Endothelial cell of umbilical vein (primary cell): Measurements from ENCODE around the gene AMZ1.

Source experiments
- CTCF ChIP-seq, 2 donors: IDR thresholded peaks; 1 replicate in 1 of 2; 2 replicates in 1 of 2; pipeline ENCODE4 v1.5.1; 2011; ENCODE audit warnings: low read length in 2 of 2, mild to moderate bottlenecking in 2 of 2, moderate library complexity in 2 of 2, control low read depth in 1 of 2, inconsistent platforms in 1 of 2, low read depth in 1 of 2; ENCODE audit not compliant: insufficient read depth in 1 of 2; ENCODE audit errors: extremely low read depth in 1 of 2
- EZH2 ChIP-seq: IDR thresholded peaks from 2 replicates; pipeline ENCODE4 v1.6.1; 2012; ENCODE audit warnings: borderline replicate concordance, low read depth, mild to moderate bottlenecking, moderate library complexity, low read length, inconsistent platforms; ENCODE audit not compliant: severe bottlenecking
- GATA2 ChIP-seq: IDR thresholded peaks from 2 replicates; pipeline ENCODE4 v1.7.0; 2011; ENCODE audit warnings: low read depth, mild to moderate bottlenecking, moderate library complexity, mixed read lengths, low read length; ENCODE audit not compliant: insufficient read length, insufficient read depth
- JUN ChIP-seq: IDR thresholded peaks from 2 replicates; pipeline ENCODE4 v1.6.1; 2011; ENCODE audit warnings: borderline replicate concordance, low read depth; ENCODE audit not compliant: insufficient read length, insufficient read depth
- MYC ChIP-seq: IDR thresholded peaks from one replicate; pipeline ENCODE4 v1.6.1; 2011; ENCODE audit warnings: mild to moderate bottlenecking, low read depth, low read length
- POLR2A ChIP-seq: IDR thresholded peaks from 2 replicates; pipeline ENCODE4 v1.6.1; 2012; ENCODE audit warnings: low read depth, mild to moderate bottlenecking, control low read depth, low read length
- POLR2AphosphoS5 ChIP-seq: IDR thresholded peaks from 2 replicates; pipeline ENCODE4 v1.6.1; 2012; ENCODE audit warnings: low read depth, mild to moderate bottlenecking, control low read depth, low read length, moderate library complexity; ENCODE audit not compliant: insufficient read depth
- TF ChIP-seq, protein P1 (sequence below): IDR thresholded peaks from 2 replicates; pipeline ENCODE4 v1.6.1; 2011; ENCODE audit not compliant: insufficient read depth, insufficient read length

GRCh38 chr7:2757361-2757903 is 69.4 kb downstream of the AMZ1 start:
- no peak for TF ChIP-seq CTCF (IDR thresholded peaks at IDR 0.05; ENCODE audit: extremely low read depth in 1 of 2, insufficient read depth in 1 of 2, low read depth in 1 of 2, low read length in 2 of 2)
- no peak for TF ChIP-seq POLR2A
- no peak for TF ChIP-seq EZH2
- TF ChIP-seq POLR2AphosphoS5 = no peak
- TF ChIP-seq MYC = no peak
- TF ChIP-seq JUN = no peak
- TF ChIP-seq, protein P1, sequence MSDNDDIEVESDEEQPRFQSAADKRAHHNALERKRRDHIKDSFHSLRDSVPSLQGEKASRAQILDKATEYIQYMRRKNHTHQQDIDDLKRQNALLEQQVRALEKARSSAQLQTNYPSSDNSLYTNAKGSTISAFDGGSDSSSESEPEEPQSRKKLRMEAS = no peak
- no peak for TF ChIP-seq GATA2
